ENCODE data around the gene BTBD3. TPM values are rescaled to one million over a fixed set of nuclear protein-coding genes. Genes with fewer than 3 reads are reported as not detected.

BTBD3 gene
- total RNA-seq, 1 donor from 2014 or later = 33.6 TPM

- no peak for DNase-seq (ENCODE audit: low spot score)
Measured at GRCh38 chr20:11966186-11966585, 48.5 kb downstream of the BTBD3 start.

GRCh38 chr20:11970243-11970836 lies 52.6 kb downstream of the BTBD3 start:
- DNase-seq (ENCODE audit: low spot score) = no peak

GRCh38 chr20:11972478-11972877 lies 54.8 kb downstream of the BTBD3 start:
- no peak for DNase-seq (ENCODE audit: low spot score)
